GM19467 (cell line): ENCODE results near the gene ERICH4.
"Not testable (repeated sequence)": the region's sequence is repeated elsewhere in the genome, so short reads cannot be mapped to it uniquely, and the experiment has no call there.

Experiments used
- ATAC-seq: cut with Tn5 transposase; IDR thresholded peaks from one replicate; pipeline ENCODE4 v1.9.1; 2021; ENCODE audit warnings: mild to moderate bottlenecking, moderate library complexity; ENCODE audit not compliant: unreplicated experiment

The ERICH4 gene

GRCh38 chr19:41433171-41433570 is 9.8 kb upstream of the ERICH4 start:
- no peak for ATAC-seq

- ATAC-seq = no peak
Observed at GRCh38 chr19:41434450-41434849, 8.5 kb upstream of the ERICH4 start.

GRCh38 chr19:41435376-41435775 is 7.6 kb upstream of the ERICH4 start:
- ATAC-seq = not testable (repeated sequence)

GRCh38 chr19:41435936-41436673 is 6.9 kb upstream of the ERICH4 start:
- no peak for ATAC-seq

- no peak for ATAC-seq
Observed at GRCh38 chr19:41436674-41436951, 6.3 kb upstream of the ERICH4 start.

GRCh38 chr19:41437944-41438574 is 4.9 kb upstream of the ERICH4 start:
- no peak for ATAC-seq

GRCh38 chr19:41439441-41440222 is 3.3 kb upstream of the ERICH4 start, which contains the start of gene DMAC2:
Gene DMAC2, minus strand, starts transcription at chr19:41439912. Its CDS starts 13 bp downstream, at chr19:41439899.
- peak; percentile 79 for ATAC-seq

GRCh38 chr19:41441321-41441945 is 1.5 kb upstream of the ERICH4 start:
- no peak for ATAC-seq

GRCh38 chr19:41443813-41444455 is 978 bp downstream of the ERICH4 start:
- no peak for ATAC-seq

- no peak for ATAC-seq
Observed at GRCh38 chr19:41445575-41445974, 2.6 kb downstream of the ERICH4 start.

- no peak for ATAC-seq
Observed at GRCh38 chr19:41447732-41448332, 4.9 kb downstream of the ERICH4 start.

GRCh38 chr19:41449079-41449864 is 6.3 kb downstream of the ERICH4 start:
- no peak for ATAC-seq

GRCh38 chr19:41449865-41450178 is 6.9 kb downstream of the ERICH4 start:
- ATAC-seq = no peak

GRCh38 chr19:41452584-41453275 is 9.8 kb downstream of the ERICH4 start:
- ATAC-seq = no peak

- ATAC-seq = no peak
Observed at GRCh38 chr19:41455936-41456335, 13.0 kb downstream of the ERICH4 start.

- no peak for ATAC-seq
Observed at GRCh38 chr19:41456342-41456918, 13.5 kb downstream of the ERICH4 start.

GRCh38 chr19:41457241-41457640 is 14.3 kb downstream of the ERICH4 start:
- peak; percentile 68 for ATAC-seq

- no peak for ATAC-seq
Observed at GRCh38 chr19:41462497-41462896, 19.5 kb downstream of the ERICH4 start.
